Peyer's patch (tissue), 4 donors: ENCODE measurements around the gene CSRNP2.

Source experiments
- POLR2A ChIP-seq, 2 donors: fragments of 450-650 bp; IDR thresholded peaks; one replicate each; pipeline ENCODE4 v1.5.1; 2017; ENCODE audit warnings: antibody characterized with exemption in 2 of 2, mild to moderate bottlenecking in 2 of 2, moderate library complexity in 2 of 2
- TF ChIP-seq, protein P1 (sequence below), 6 experiments: fragments of 450-650 bp in 4 of 6; fragments of 200-600 bp in 2 of 6; sonication (generic) in 1 of 6; IDR thresholded peaks; one replicate each; pipeline ENCODE4 v1.5.1; 2017 to 2019; ENCODE audit warnings: antibody characterized with exemption in 6 of 6, mild to moderate bottlenecking in 3 of 6, moderate library complexity in 1 of 6

DNA sequence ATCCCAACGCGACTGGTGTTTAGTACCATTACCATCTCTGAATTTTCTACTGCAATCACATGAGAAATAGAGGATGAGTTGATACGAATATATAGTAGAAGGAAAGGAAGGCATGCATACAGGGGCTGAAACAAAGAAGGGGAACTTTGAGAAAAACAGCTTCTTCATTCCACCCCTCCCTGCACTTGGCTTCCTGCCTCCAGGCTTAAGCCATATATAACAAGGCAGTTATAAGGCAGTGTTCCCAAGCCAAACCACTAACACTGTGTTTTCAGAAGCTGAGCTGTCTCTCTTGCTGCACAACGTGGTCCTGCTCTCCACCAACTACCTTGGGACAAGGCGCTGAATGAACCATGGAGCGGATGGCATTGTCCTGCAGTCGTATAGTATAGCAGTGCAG lies 24.3 kb downstream of the CSRNP2 start:
- TF ChIP-seq, protein P1, sequence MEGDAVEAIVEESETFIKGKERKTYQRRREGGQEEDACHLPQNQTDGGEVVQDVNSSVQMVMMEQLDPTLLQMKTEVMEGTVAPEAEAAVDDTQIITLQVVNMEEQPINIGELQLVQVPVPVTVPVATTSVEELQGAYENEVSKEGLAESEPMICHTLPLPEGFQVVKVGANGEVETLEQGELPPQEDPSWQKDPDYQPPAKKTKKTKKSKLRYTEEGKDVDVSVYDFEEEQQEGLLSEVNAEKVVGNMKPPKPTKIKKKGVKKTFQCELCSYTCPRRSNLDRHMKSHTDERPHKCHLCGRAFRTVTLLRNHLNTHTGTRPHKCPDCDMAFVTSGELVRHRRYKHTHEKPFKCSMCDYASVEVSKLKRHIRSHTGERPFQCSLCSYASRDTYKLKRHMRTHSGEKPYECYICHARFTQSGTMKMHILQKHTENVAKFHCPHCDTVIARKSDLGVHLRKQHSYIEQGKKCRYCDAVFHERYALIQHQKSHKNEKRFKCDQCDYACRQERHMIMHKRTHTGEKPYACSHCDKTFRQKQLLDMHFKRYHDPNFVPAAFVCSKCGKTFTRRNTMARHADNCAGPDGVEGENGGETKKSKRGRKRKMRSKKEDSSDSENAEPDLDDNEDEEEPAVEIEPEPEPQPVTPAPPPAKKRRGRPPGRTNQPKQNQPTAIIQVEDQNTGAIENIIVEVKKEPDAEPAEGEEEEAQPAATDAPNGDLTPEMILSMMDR (IDR thresholded peaks at IDR 0.05): no peak
- no peak for TF ChIP-seq POLR2A (IDR thresholded peaks at IDR 0.05)
